ENCODE measurements around the gene UBN1. TPM values are rescaled to one million over a fixed set of nuclear protein-coding genes. Genes with fewer than 3 reads are reported as not detected.

Gene UBN1
- total and polyA plus RNA-seq, 2 of the 13 experiments (the other 11 are each of a cell fraction or from before 2014, with no cell fraction given): 10.6 to 23.5 TPM

GRCh38 chr16:4802659-4803287 is 44.5 kb upstream of the UBN1 start (continued):
- peak; percentile 22; the same call in 1 of the 2 replicates for TF ChIP-seq HMGXB3 (CRISPR knock-in tag; IDR thresholded peaks at IDR 0.05; ENCODE audit: borderline replicate concordance)
- TF ChIP-seq SAP130 (CRISPR knock-in tag; IDR thresholded peaks at IDR 0.05; ENCODE audit: low read depth): peak; percentile 55
- TF ChIP-seq ZNF710 (CRISPR knock-in tag; IDR thresholded peaks at IDR 0.05; ENCODE audit: borderline replicate concordance): no peak
- TF ChIP-seq SNRNP70 (IDR thresholded peaks at IDR 0.05; ENCODE audit: low read depth, low read length): no peak
- TF ChIP-seq MXD3 (CRISPR knock-in tag; IDR thresholded peaks at IDR 0.05): peak; percentile 35; the same call in 1 of the 2 replicates
- no peak for TF ChIP-seq ZNF576 (CRISPR knock-in tag; IDR thresholded peaks at IDR 0.05)
- TF ChIP-seq ZNF496 (CRISPR knock-in tag; IDR thresholded peaks at IDR 0.05; ENCODE audit: insufficient replicate concordance): no peak
- peak; percentile 94 for TF ChIP-seq SP2 (CRISPR knock-in tag; IDR thresholded peaks at IDR 0.05)
- TF ChIP-seq NAIF1 (CRISPR knock-in tag; IDR thresholded peaks at IDR 0.05; ENCODE audit: borderline replicate concordance): no peak
- TF ChIP-seq ZMYM3 (CRISPR knock-in tag; IDR thresholded peaks at IDR 0.05): no peak
- 0 out of 2 replicates have a peak, but pooled peaks have one; percentile 31 for TF ChIP-seq ZNF12 (CRISPR knock-in tag; IDR thresholded peaks at IDR 0.05)
- peak; percentile 66; the same call in 1 of the 2 replicates for TF ChIP-seq THAP11 (CRISPR knock-in tag; IDR thresholded peaks at IDR 0.05)
- TF ChIP-seq ZNF432 (CRISPR knock-in tag; IDR thresholded peaks at IDR 0.05; ENCODE audit: borderline replicate concordance): no peak
- peak; percentile 65 for TF ChIP-seq ASH2L (IDR thresholded peaks at IDR 0.05; ENCODE audit: insufficient read length, low read depth, low read length)
- no peak for TF ChIP-seq SATB2 (CRISPR knock-in tag; IDR thresholded peaks at IDR 0.05)
- no peak for TF ChIP-seq ZNF552 (CRISPR knock-in tag; IDR thresholded peaks at IDR 0.05; ENCODE audit: borderline replicate concordance)
- 0 out of 2 replicates have a peak, but pooled peaks have one; percentile 49 for TF ChIP-seq KAT8 (CRISPR knock-in tag; IDR thresholded peaks at IDR 0.05)
- TF ChIP-seq KLF9 (CRISPR knock-in tag; IDR thresholded peaks at IDR 0.05; ENCODE audit: low read depth): no peak
- TF ChIP-seq ZNF660 (CRISPR knock-in tag; IDR thresholded peaks at IDR 0.05; ENCODE audit: borderline replicate concordance, low read depth): no peak
- no peak for TF ChIP-seq NR3C1 (CRISPR knock-in tag; IDR thresholded peaks at IDR 0.05)
- no peak for TF ChIP-seq ZNF878 (CRISPR knock-in tag; IDR thresholded peaks at IDR 0.05)
- no peak for TF ChIP-seq NFRKB (IDR thresholded peaks at IDR 0.05)
- TF ChIP-seq POLR2AphosphoS5 (IDR thresholded peaks at IDR 0.05; ENCODE audit: low read depth, low read length): peak; percentile 15; the same call in 1 of the 2 replicates
- TF ChIP-seq MTA3 (CRISPR knock-in tag; IDR thresholded peaks at IDR 0.05): no peak
- TF ChIP-seq NBN (conservative IDR thresholded peaks at IDR 0.05): no peak

Data from HepG2 (cell line).